Measurements from ENCODE around the gene FXYD3. TPM values are rescaled to one million over a fixed set of nuclear protein-coding genes. Genes with fewer than 3 reads are reported as not detected.

FXYD3 gene
- total and polyA plus RNA-seq, 2 of the 13 experiments (the other 11 are each of a cell fraction or from before 2014, with no cell fraction given): 4.9 TPM; not detected in 1

DNA sequence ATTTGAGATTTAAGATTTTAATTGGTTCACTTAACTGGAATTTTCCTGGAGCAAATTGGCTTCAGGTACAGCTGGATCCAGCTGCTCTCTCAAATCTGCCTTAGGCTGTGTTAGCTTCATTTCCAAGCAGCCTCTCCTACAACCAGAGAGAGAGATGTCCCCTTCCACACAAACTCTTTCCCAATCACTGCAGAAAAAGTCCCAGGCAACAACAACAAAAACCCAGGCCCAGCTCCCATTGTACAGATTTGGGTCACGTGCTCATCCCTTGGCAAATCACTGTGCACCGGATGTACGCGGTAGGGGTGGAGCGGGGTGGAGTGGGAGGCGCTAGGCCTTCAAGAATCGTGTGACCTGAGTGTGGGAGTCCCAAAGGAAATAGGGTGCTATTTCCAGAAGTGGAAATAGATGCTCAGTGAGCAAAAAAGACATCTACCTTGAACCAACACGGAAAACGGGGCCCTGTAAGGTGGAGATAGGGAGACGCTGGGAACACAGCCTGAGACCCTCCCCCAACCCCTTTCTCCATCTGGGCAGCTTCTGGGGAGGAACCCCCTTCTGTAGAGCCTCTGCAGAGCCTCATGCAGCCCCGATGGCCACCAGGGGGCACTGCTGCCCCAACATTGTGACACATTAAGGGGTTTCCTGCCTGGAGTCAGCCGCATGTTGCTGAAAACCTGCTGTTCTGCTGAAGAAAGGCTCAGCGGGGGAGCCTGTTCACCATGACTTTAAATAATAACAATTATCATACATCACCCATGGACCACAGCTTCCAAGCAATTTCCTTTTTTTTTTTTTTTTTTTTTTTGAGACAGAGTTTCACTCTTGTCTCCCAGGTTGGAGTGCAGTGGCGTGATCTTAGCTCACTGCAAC is 48.7 kb upstream of the FXYD3 start (continued):
- TF ChIP-seq, protein P1, sequence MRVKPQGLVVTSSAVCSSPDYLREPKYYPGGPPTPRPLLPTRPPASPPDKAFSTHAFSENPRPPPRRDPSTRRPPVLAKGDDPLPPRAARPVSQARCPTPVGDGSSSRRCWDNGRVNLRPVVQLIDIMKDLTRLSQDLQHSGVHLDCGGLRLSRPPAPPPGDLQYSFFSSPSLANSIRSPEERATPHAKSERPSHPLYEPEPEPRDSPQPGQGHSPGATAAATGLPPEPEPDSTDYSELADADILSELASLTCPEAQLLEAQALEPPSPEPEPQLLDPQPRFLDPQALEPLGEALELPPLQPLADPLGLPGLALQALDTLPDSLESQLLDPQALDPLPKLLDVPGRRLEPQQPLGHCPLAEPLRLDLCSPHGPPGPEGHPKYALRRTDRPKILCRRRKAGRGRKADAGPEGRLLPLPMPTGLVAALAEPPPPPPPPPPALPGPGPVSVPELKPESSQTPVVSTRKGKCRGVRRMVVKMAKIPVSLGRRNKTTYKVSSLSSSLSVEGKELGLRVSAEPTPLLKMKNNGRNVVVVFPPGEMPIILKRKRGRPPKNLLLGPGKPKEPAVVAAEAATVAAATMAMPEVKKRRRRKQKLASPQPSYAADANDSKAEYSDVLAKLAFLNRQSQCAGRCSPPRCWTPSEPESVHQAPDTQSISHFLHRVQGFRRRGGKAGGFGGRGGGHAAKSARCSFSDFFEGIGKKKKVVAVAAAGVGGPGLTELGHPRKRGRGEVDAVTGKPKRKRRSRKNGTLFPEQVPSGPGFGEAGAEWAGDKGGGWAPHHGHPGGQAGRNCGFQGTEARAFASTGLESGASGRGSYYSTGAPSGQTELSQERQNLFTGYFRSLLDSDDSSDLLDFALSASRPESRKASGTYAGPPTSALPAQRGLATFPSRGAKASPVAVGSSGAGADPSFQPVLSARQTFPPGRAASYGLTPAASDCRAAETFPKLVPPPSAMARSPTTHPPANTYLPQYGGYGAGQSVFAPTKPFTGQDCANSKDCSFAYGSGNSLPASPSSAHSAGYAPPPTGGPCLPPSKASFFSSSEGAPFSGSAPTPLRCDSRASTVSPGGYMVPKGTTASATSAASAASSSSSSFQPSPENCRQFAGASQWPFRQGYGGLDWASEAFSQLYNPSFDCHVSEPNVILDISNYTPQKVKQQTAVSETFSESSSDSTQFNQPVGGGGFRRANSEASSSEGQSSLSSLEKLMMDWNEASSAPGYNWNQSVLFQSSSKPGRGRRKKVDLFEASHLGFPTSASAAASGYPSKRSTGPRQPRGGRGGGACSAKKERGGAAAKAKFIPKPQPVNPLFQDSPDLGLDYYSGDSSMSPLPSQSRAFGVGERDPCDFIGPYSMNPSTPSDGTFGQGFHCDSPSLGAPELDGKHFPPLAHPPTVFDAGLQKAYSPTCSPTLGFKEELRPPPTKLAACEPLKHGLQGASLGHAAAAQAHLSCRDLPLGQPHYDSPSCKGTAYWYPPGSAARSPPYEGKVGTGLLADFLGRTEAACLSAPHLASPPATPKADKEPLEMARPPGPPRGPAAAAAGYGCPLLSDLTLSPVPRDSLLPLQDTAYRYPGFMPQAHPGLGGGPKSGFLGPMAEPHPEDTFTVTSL (CRISPR knock-in tag; IDR thresholded peaks at IDR 0.05; ENCODE audit: borderline replicate concordance): no peak
- TF ChIP-seq, protein P2, sequence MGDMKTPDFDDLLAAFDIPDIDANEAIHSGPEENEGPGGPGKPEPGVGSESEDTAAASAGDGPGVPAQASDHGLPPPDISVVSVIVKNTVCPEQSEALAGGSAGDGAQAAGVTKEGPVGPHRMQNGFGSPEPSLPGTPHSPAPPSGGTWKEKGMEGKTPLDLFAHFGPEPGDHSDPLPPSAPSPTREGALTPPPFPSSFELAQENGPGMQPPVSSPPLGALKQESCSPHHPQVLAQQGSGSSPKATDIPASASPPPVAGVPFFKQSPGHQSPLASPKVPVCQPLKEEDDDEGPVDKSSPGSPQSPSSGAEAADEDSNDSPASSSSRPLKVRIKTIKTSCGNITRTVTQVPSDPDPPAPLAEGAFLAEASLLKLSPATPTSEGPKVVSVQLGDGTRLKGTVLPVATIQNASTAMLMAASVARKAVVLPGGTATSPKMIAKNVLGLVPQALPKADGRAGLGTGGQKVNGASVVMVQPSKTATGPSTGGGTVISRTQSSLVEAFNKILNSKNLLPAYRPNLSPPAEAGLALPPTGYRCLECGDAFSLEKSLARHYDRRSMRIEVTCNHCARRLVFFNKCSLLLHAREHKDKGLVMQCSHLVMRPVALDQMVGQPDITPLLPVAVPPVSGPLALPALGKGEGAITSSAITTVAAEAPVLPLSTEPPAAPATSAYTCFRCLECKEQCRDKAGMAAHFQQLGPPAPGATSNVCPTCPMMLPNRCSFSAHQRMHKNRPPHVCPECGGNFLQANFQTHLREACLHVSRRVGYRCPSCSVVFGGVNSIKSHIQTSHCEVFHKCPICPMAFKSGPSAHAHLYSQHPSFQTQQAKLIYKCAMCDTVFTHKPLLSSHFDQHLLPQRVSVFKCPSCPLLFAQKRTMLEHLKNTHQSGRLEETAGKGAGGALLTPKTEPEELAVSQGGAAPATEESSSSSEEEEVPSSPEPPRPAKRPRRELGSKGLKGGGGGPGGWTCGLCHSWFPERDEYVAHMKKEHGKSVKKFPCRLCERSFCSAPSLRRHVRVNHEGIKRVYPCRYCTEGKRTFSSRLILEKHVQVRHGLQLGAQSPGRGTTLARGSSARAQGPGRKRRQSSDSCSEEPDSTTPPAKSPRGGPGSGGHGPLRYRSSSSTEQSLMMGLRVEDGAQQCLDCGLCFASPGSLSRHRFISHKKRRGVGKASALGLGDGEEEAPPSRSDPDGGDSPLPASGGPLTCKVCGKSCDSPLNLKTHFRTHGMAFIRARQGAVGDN (CRISPR knock-in tag; IDR thresholded peaks at IDR 0.05): peak; percentile 44
- TF ChIP-seq NKX3-1 (CRISPR knock-in tag; IDR thresholded peaks at IDR 0.05) (no peak), TSC22D2 (CRISPR knock-in tag; IDR thresholded peaks at IDR 0.05; ENCODE audit: borderline replicate concordance) (no peak), DR1 (CRISPR knock-in tag; IDR thresholded peaks at IDR 0.05) (no peak), ZNF780A (CRISPR knock-in tag; IDR thresholded peaks at IDR 0.05) (no peak), ZNF629 (CRISPR knock-in tag; conservative IDR thresholded peaks at IDR 0.05) (0 out of 2 replicates have a peak, but pooled peaks have one; percentile 10), HIVEP1 (CRISPR knock-in tag; IDR thresholded peaks at IDR 0.05) (0 out of 2 replicates have a peak, but pooled peaks have one; percentile 42)
- TF ChIP-seq, protein P3, sequence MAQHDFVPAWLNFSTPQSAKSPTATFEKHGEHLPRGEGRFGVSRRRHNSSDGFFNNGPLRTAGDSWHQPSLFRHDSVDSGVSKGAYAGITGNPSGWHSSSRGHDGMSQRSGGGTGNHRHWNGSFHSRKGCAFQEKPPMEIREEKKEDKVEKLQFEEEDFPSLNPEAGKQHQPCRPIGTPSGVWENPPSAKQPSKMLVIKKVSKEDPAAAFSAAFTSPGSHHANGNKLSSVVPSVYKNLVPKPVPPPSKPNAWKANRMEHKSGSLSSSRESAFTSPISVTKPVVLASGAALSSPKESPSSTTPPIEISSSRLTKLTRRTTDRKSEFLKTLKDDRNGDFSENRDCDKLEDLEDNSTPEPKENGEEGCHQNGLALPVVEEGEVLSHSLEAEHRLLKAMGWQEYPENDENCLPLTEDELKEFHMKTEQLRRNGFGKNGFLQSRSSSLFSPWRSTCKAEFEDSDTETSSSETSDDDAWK (CRISPR knock-in tag; IDR thresholded peaks at IDR 0.05): no peak
- TF ChIP-seq, protein P4, sequence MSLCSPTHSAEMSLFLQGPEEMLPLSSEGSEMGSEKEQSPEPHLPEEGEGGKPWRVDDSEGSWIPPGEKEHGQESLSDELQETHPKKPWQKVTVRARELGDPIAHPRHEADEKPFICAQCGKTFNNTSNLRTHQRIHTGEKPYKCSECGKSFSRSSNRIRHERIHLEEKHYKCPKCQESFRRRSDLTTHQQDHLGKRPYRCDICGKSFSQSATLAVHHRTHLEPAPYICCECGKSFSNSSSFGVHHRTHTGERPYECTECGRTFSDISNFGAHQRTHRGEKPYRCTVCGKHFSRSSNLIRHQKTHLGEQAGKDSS (CRISPR knock-in tag; IDR thresholded peaks at IDR 0.05; ENCODE audit: borderline replicate concordance, low read depth): no peak
- TF ChIP-seq, protein P5, sequence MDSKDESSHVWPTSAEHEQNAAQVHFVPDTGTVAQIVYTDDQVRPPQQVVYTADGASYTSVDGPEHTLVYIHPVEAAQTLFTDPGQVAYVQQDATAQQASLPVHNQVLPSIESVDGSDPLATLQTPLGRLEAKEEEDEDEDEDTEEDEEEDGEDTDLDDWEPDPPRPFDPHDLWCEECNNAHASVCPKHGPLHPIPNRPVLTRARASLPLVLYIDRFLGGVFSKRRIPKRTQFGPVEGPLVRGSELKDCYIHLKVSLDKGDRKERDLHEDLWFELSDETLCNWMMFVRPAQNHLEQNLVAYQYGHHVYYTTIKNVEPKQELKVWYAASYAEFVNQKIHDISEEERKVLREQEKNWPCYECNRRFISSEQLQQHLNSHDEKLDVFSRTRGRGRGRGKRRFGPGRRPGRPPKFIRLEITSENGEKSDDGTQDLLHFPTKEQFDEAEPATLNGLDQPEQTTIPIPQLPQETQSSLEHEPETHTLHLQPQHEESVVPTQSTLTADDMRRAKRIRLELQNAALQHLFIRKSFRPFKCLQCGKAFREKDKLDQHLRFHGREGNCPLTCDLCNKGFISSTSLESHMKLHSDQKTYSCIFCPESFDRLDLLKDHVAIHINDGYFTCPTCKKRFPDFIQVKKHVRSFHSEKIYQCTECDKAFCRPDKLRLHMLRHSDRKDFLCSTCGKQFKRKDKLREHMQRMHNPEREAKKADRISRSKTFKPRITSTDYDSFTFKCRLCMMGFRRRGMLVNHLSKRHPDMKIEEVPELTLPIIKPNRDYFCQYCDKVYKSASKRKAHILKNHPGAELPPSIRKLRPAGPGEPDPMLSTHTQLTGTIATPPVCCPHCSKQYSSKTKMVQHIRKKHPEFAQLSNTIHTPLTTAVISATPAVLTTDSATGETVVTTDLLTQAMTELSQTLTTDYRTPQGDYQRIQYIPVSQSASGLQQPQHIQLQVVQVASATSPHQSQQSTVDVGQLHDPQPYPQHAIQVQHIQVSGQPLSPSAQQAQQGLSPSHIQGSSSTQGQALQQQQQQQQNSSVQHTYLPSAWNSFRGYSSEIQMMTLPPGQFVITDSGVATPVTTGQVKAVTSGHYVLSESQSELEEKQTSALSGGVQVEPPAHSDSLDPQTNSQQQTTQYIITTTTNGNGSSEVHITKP (CRISPR knock-in tag; IDR thresholded peaks at IDR 0.05; ENCODE audit: low read depth): 0 out of 2 replicates have a peak, but pooled peaks have one; percentile 23
